Measurements from ENCODE around the gene CARM1. TPM values are rescaled to one million over a fixed set of nuclear protein-coding genes. Genes with fewer than 3 reads are reported as not detected.

CARM1 gene
- total and polyA plus RNA-seq, 8 donors, result 5.2 to 21.0 (median 16.9) TPM

- TF ChIP-seq, protein P1, sequence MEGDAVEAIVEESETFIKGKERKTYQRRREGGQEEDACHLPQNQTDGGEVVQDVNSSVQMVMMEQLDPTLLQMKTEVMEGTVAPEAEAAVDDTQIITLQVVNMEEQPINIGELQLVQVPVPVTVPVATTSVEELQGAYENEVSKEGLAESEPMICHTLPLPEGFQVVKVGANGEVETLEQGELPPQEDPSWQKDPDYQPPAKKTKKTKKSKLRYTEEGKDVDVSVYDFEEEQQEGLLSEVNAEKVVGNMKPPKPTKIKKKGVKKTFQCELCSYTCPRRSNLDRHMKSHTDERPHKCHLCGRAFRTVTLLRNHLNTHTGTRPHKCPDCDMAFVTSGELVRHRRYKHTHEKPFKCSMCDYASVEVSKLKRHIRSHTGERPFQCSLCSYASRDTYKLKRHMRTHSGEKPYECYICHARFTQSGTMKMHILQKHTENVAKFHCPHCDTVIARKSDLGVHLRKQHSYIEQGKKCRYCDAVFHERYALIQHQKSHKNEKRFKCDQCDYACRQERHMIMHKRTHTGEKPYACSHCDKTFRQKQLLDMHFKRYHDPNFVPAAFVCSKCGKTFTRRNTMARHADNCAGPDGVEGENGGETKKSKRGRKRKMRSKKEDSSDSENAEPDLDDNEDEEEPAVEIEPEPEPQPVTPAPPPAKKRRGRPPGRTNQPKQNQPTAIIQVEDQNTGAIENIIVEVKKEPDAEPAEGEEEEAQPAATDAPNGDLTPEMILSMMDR (IDR thresholded peaks at IDR 0.05), result no peak
- no peak for TF ChIP-seq POLR2A (IDR thresholded peaks at IDR 0.05)
- no peak for TF ChIP-seq POLR2AphosphoS5 (IDR thresholded peaks at IDR 0.05)
- no peak for TF ChIP-seq EP300 (IDR thresholded peaks at IDR 0.05)
- WGBS, 5 donors, result 86 to 97% (median 96%) methylated on average over 8 of the region's 8 CpGs
- Histone ChIP-seq H3K36me3 (no peaks in the 10 kb centered on the region), H3K4me1 (peaks cover 10 to 48% (median 24%) of the 10 kb centered on the region in 4 donors), H3K27me3 (no peaks in the 10 kb centered on the region), H3K4me3 (no peak overlapping the region), H3K27ac (no peak overlapping the region), H3K9me3 (no peaks in the 10 kb centered on the region)
- no peak for DNase-seq
- intact Hi-C loops (cut with DNase I; ENCODE audit: low total_unique reads), result no loop called here
Measured at GRCh38 chr19:10971107-10971726, 99.9 kb downstream of the CARM1 start.

Small RNA genes within 50 kb of the gene (small RNA-seq; reads per million reads assigned to genes)
- gene MIR6793, result 0 to 0.77 (median 0.30) reads per million in 4 donors

Other genes with a start within 250 kb of the CARM1 start
- gene SLC44A2, start 246.0 kb upstream of the CARM1 start, total RNA-seq, result 100 to 1,000 TPM in 3 of 5 donors, 10 to 100 TPM in 2; 58.0 to 161 (median 101) TPM
- gene SLC44A2, start 246.0 kb upstream of the CARM1 start, polyA plus RNA-seq, result 10 to 100 TPM; 26.1 to 66.9 (median 64.4) TPM
- 100 to 1,000 TPM in 3 of 5 donors, 10 to 100 TPM in 2; 65.3 to 381 (median 142) TPM for gene ILF3, start 217.2 kb upstream of the CARM1 start, total RNA-seq
- gene ILF3, start 217.2 kb upstream of the CARM1 start, polyA plus RNA-seq, result 10 to 100 TPM; 33.5 to 84.2 (median 49.8) TPM
- gene QTRT1, start 170.1 kb upstream of the CARM1 start, total RNA-seq, result 100 to 1,000 TPM in 2 of 5 donors, 10 to 100 TPM in 3; 21.7 to 104 (median 66.5) TPM
- 100 to 1,000 TPM; 113 to 153 (median 115) TPM for gene QTRT1, start 170.1 kb upstream of the CARM1 start, polyA plus RNA-seq
- 100 to 1,000 TPM; 270 to 541 (median 289) TPM for gene DNM2, start 153.5 kb upstream of the CARM1 start, total RNA-seq
- gene DNM2, start 153.5 kb upstream of the CARM1 start, polyA plus RNA-seq, result 100 to 1,000 TPM in 1 of 3 donors, 10 to 100 TPM in 2; 77.8 to 130 (median 83.6) TPM
- gene TMED1, start 35.3 kb upstream of the CARM1 start, total RNA-seq, result 10 to 100 TPM in 4 of 5 donors, under 1 TPM in 1; 0.58 to 45.2 (median 20.4) TPM
- 10 to 100 TPM; 17.9 to 24.5 (median 21.9) TPM for gene TMED1, start 35.3 kb upstream of the CARM1 start, polyA plus RNA-seq
- 1 to 10 TPM in 2 of 5 donors, not detected in 3; 1.8 to 2.2 TPM for gene C19orf38, start 23.1 kb upstream of the CARM1 start, total RNA-seq
- gene C19orf38, start 23.1 kb upstream of the CARM1 start, polyA plus RNA-seq, result 1 to 10 TPM in 1 of 3 donors, under 1 TPM in 2; 0.92 to 1.2 (median 1.00) TPM
- 10 to 100 TPM in 4 of 5 donors, under 1 TPM in 1; 0.58 to 72.3 (median 52.6) TPM for gene YIPF2, start 57.1 kb downstream of the CARM1 start, total RNA-seq
- 10 to 100 TPM; 19.1 to 28.6 (median 28.6) TPM for gene YIPF2, start 57.1 kb downstream of the CARM1 start, polyA plus RNA-seq
- 100 to 1,000 TPM in 1 of 5 donors, 10 to 100 TPM in 3, 1 to 10 TPM in 1; 9.8 to 294 (median 34.4) TPM for gene TIMM29, start 57.3 kb downstream of the CARM1 start, total RNA-seq
- gene TIMM29, start 57.3 kb downstream of the CARM1 start, polyA plus RNA-seq, result 10 to 100 TPM; 14.3 to 18.6 (median 14.3) TPM
- gene SMARCA4, start 89.5 kb downstream of the CARM1 start, total RNA-seq, result 100 to 1,000 TPM in 1 of 5 donors, 10 to 100 TPM in 4; 28.6 to 158 (median 74.5) TPM
- gene SMARCA4, start 89.5 kb downstream of the CARM1 start, polyA plus RNA-seq, result 10 to 100 TPM; 41.5 to 77.2 (median 47.4) TPM
- gene LDLR, start 217.9 kb downstream of the CARM1 start, total RNA-seq, result 100 to 1,000 TPM in 4 of 5 donors, 10 to 100 TPM in 1; 45.5 to 626 (median 149) TPM
- 10 to 100 TPM; 23.2 to 36.4 (median 27.6) TPM for gene LDLR, start 217.9 kb downstream of the CARM1 start, polyA plus RNA-seq

All from stomach (tissue), 9 donors.